PC-9 (cell line): ENCODE results near the gene NDUFS8. TPM values are rescaled to one million over a fixed set of nuclear protein-coding genes. Genes with fewer than 3 reads are reported as not detected.

Experiments used
- BruUV-seq: library from RNA; stranded (reverse); fragments of 400-500 nt; replicated peaks from 2 replicates; lab custom pipeline; 2021; lab: Mats Ljungman, UMichigan
- CTCF ChIA-PET: fragments of 300-600 bp; sonication (Branson Sonifier 250); formaldehyde crosslinking; loops from one replicate; lab custom pipeline; 2022; ENCODE audit warnings: antibody characterized with exemption; lab: Charles Lee
- POLR2A ChIA-PET: fragments of 300-600 bp; sonication (Branson Sonifier 250); formaldehyde crosslinking; loops from one replicate; lab custom pipeline; 2022; ENCODE audit warnings: antibody characterized with exemption; ENCODE audit not compliant: unreplicated experiment; lab: Charles Lee
- DNase-seq, 2 experiments: peaks; one replicate each; pipeline versions ENCODE4 v3.0.0 to v3.0.0-alpha.2; 2015 to 2022; ENCODE audit warnings: mixed read lengths in 1 of 2
- H2AFZ ChIP-seq: fragments of 200-600 bp; sonication (generic); 2 replicates; pipeline ENCODE4 v1.8.1; 2017; ENCODE audit warnings: antibody characterized with exemption
- H3F3A ChIP-seq: fragments of 200-600 bp; sonication (generic); 2 replicates; pipeline ENCODE4 v1.8.1; 2017; ENCODE audit warnings: antibody characterized with exemption, mild to moderate bottlenecking, low read depth; ENCODE audit not compliant: insufficient read depth
- H3K27ac ChIP-seq: fragments of 200-600 bp; sonication (generic); 2 replicates; pipeline ENCODE4 v1.6.1; 2016; ENCODE audit warnings: mixed run types
- H3K27me3 ChIP-seq: fragments of 200-600 bp; sonication (generic); 2 replicates; pipeline ENCODE4 v1.6.1; 2016; ENCODE audit warnings: low read depth, mixed run types; ENCODE audit not compliant: insufficient read depth
- H3K36me3 ChIP-seq: fragments of 200-600 bp; sonication (generic); 2 replicates; pipeline ENCODE4 v1.6.1; 2016; ENCODE audit warnings: low read depth, mixed run types
- H3K4me1 ChIP-seq: fragments of 200-600 bp; sonication (generic); replicated peaks from 2 replicates; pipeline ENCODE4 v1.6.1; 2016; ENCODE audit warnings: mixed run types; ENCODE audit not compliant: insufficient read depth
- H3K4me2 ChIP-seq: fragments of 200-600 bp; sonication (generic); 2 replicates; pipeline ENCODE4 v1.6.1; 2017; ENCODE audit warnings: mixed run types
- H3K4me3 ChIP-seq: fragments of 200-600 bp; sonication (generic); 2 replicates; pipeline ENCODE4 v1.6.1; 2016; ENCODE audit warnings: mixed run types
- H3K79me2 ChIP-seq: fragments of 200-600 bp; sonication (generic); 2 replicates; pipeline ENCODE4 v1.6.1; 2017; ENCODE audit warnings: low read depth, mixed run types
- H3K9me2 ChIP-seq: fragments of 200-600 bp; sonication (generic); 2 replicates; pipeline ENCODE4 v1.8.1; 2017; ENCODE audit warnings: mild to moderate bottlenecking; ENCODE audit not compliant: insufficient read depth
- H3K9me3 ChIP-seq: fragments of 200-600 bp; sonication (generic); 2 replicates; pipeline ENCODE4 v1.8.1; 2016; ENCODE audit warnings: low read depth; ENCODE audit not compliant: insufficient read depth
- H4K20me1 ChIP-seq: fragments of 200-600 bp; sonication (generic); 2 replicates; pipeline ENCODE4 v1.8.1; 2017; ENCODE audit not compliant: insufficient read depth
- CTCF ChIP-seq: fragments of 200-600 bp; sonication (generic); conservative IDR thresholded peaks from 2 replicates; pipeline ENCODE4 v1.6.1; 2017; ENCODE audit warnings: mixed run types, antibody characterized with exemption, mild to moderate bottlenecking, moderate library complexity
- EZH2 ChIP-seq: fragments of 200-600 bp; sonication (generic); IDR thresholded peaks from 2 replicates; pipeline ENCODE4 v1.8.0; 2017; ENCODE audit warnings: antibody characterized with exemption, low read depth
- intact Hi-C: fragments of 100-400 bp; cut with micrococcal nuclease; formaldehyde crosslinking; loops from one replicate; pipeline ENCODE4 v1.10.0; 2022; ENCODE audit not compliant: unreplicated experiment
- total RNA-seq: library from RNA; stranded (reverse); gene quantifications from 2 replicates; pipeline ENCODE4 v1.2.3, GENCODE V29; 2021

NDUFS8 gene
- total RNA-seq, 1 experiment from 2014 or later, result 275 TPM

- intact Hi-C loops, result no loop called here
- no peaks in the 10 kb centered on the region for H3K36me3 ChIP-seq
- no peaks in the 10 kb centered on the region for H3K79me2 ChIP-seq
- no peaks in the 10 kb centered on the region for H3K27me3 ChIP-seq
- H3K4me2 ChIP-seq, result no peak overlapping the region
- H3K9me2 ChIP-seq, result no peaks in the 10 kb centered on the region
- no peak overlapping the region for H3K27ac ChIP-seq
- TF ChIP-seq CTCF (no peak), EZH2 (no peak)
- H3K4me3 ChIP-seq, result no peak overlapping the region
- no peak for DNase-seq
- CTCF ChIA-PET, result no interaction called here
- POLR2A ChIA-PET, result no interaction called here
- 0 out of 2 replicates have a peak, but pooled peaks cover 2% of the 10 kb centered on the region for H3K4me1 ChIP-seq
- H4K20me1 ChIP-seq, result peaks cover 19% of the 10 kb centered on the region
- H2AFZ ChIP-seq, result no peak overlapping the region
- H3F3A ChIP-seq, result peaks cover 46% of the 10 kb centered on the region; the same call in 1 of the 2 replicates
- no peaks in the 10 kb centered on the region for H3K9me3 ChIP-seq
- BruUV-seq, result no TSS peak
Measured at GRCh38 chr11:68048681-68049508, 18.4 kb downstream of the NDUFS8 start.

DNA sequence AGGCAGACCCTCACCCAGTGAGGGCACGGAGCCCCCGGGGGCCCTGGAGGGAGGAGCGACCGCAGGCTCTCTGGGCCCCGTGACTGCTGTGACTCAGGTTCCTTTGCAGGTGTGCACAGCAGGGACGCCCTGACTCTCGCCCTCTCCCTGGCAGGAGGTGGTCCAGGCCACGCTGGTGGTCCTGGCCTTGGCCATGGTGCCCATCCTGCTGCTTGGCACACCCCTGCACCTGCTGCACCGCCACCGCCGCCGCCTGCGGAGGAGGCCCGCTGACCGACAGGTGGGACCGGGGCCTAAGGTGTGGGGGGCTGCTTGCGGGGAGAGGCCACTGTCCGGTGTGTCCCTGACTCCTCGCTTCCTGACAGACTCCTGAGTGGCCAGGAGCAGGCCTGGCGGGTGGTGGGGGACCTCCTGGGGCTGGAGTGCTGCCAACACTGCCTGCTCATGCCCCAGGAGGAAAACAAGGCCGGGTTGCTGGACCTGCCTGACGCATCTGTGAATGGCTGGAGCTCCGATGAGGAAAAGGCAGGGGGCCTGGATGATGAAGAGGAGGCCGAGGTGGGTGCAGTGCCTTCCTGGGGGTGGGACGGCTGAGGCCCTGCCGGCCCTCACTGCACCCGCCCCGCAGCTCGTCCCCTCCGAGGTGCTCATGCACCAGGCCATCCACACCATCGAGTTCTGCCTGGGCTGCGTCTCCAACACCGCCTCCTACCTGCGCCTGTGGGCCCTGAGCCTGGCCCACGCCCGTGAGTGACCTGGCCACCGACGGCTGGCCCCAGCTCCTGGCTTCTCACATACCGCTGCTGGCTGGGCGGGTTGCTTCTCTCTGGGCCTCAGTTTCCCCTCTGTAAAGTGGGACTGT, 19.3 kb downstream of the NDUFS8 start:
- Histone ChIP-seq H3K27ac (no peak overlapping the region), H3K27me3 (no peaks in the 10 kb centered on the region), H4K20me1 (peaks cover 19% of the 10 kb centered on the region), H3K36me3 (no peaks in the 10 kb centered on the region), H3K79me2 (no peaks in the 10 kb centered on the region), H3K4me2 (no peak overlapping the region), H3K9me2 (no peaks in the 10 kb centered on the region), H3K9me3 (no peaks in the 10 kb centered on the region), H3K4me3 (no peak overlapping the region), H3K4me1 (no peaks in the 10 kb centered on the region), H2AFZ (no peak overlapping the region), H3F3A (peaks cover 54% of the 10 kb centered on the region)
- TF ChIP-seq CTCF (no peak), EZH2 (no peak)
- BruUV-seq, result no TSS peak
- POLR2A ChIA-PET, result no interaction called here
- DNase-seq, result no peak
- CTCF ChIA-PET, result no interaction called here
- intact Hi-C loops, result no loop called here

GRCh38 chr11:68050371-68050841, 19.9 kb downstream of the NDUFS8 start:
- Histone ChIP-seq H2AFZ (no peak overlapping the region), H3K4me3 (no peak overlapping the region), H3K4me2 (no peak overlapping the region), H3K4me1 (no peaks in the 10 kb centered on the region), H3K27ac (no peak overlapping the region; the same call in 1 of the 2 replicates), H3K9me3 (no peaks in the 10 kb centered on the region), H3K79me2 (no peaks in the 10 kb centered on the region), H3K27me3 (no peaks in the 10 kb centered on the region), H4K20me1 (peaks cover 19% of the 10 kb centered on the region), H3K36me3 (no peaks in the 10 kb centered on the region), H3F3A (peaks cover 57% of the 10 kb centered on the region), H3K9me2 (no peaks in the 10 kb centered on the region)
- intact Hi-C loops, result no loop called here
- TF ChIP-seq CTCF, result no peak
- no peak for TF ChIP-seq EZH2
- CTCF ChIA-PET, result no interaction called here
- DNase-seq, result no peak
- no TSS peak for BruUV-seq
- POLR2A ChIA-PET, result no interaction called here
